AG04449 (cell line): Measurements from ENCODE around the gene TSPAN18.

Experiments used
- CTCF ChIA-PET: fragments of 350-600 bp; formaldehyde crosslinking; extraction: SDS; loops from one replicate; lab custom pipeline; 2021; ENCODE audit warnings: antibody characterized with exemption; lab: Yijun Ruan, JAX
- POLR2A ChIA-PET: fragments of 400-600, 350-600 bp; formaldehyde crosslinking; extraction: SDS; loops from one replicate; lab custom pipeline; 2020; ENCODE audit warnings: antibody characterized with exemption, inconsistent platforms; lab: Yijun Ruan, JAX
- DNase-seq: peaks from one replicate; pipeline ENCODE4 v3.0.0-alpha.2; 2010; ENCODE audit warnings: low read depth, low spot score
- H3K4me3 ChIP-seq: 2 replicates; pipeline ENCODE4 v1.5.1; 2011; ENCODE audit warnings: low read depth, mild to moderate bottlenecking, control low read depth, low read length
- TF ChIP-seq, protein P1 (sequence below): IDR thresholded peaks from one replicate; pipeline ENCODE4 v1.5.1; 2011; ENCODE audit warnings: mild to moderate bottlenecking, moderate library complexity, low read length, control low read depth, inconsistent platforms; ENCODE audit not compliant: insufficient read depth; ENCODE audit errors: missing control alignments

The TSPAN18 gene

DNA sequence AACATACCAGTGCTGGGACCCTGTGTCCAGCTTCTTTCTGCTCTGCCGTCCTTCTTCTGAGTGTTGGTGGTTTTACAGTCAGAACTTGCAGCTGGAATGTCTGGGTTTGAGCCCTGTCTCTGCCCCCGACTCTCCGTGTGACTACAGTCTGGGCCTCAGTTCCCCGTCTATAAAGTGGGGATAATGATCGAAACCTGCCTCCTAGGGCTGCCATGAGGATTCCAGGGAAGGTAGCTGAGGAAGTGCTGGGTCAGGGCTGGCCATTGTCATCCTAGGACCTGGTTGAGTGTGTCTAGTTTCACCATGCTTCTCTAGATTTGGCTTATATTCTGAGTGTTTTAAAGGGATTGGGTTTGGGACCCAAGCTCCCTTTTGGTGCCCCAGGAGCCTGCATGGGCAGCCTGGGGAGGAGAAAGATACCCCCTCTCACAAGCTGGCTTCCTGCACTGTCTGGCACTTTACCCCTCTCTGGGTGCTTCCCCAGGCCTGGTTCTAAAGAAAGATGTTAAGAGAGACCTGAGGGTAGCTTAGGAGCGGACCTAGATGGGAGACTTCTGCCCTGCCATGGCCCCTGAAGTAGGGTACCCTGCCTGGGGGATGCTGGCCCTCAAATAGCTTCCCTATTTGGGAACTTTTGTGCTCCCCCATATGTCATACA lies 49.9 kb downstream of the TSPAN18 start:
- no peak overlapping the region for H3K4me3 ChIP-seq
- ChIA-PET POLR2A (interaction anchor here (0.7 kb wide), 1 partner anchor 15 kb away, joined by 3 read pairs; no protein-coding TSS in a partner anchor), CTCF (interaction anchor here (1.0 to 7.4 kb wide), 20 partner anchors 7 to 155 kb away, joined by 3 to 53 read pairs (median 4); no protein-coding TSS in a partner anchor)
- TF ChIP-seq, protein P1, sequence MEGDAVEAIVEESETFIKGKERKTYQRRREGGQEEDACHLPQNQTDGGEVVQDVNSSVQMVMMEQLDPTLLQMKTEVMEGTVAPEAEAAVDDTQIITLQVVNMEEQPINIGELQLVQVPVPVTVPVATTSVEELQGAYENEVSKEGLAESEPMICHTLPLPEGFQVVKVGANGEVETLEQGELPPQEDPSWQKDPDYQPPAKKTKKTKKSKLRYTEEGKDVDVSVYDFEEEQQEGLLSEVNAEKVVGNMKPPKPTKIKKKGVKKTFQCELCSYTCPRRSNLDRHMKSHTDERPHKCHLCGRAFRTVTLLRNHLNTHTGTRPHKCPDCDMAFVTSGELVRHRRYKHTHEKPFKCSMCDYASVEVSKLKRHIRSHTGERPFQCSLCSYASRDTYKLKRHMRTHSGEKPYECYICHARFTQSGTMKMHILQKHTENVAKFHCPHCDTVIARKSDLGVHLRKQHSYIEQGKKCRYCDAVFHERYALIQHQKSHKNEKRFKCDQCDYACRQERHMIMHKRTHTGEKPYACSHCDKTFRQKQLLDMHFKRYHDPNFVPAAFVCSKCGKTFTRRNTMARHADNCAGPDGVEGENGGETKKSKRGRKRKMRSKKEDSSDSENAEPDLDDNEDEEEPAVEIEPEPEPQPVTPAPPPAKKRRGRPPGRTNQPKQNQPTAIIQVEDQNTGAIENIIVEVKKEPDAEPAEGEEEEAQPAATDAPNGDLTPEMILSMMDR, result no peak
- no peak for DNase-seq

DNA sequence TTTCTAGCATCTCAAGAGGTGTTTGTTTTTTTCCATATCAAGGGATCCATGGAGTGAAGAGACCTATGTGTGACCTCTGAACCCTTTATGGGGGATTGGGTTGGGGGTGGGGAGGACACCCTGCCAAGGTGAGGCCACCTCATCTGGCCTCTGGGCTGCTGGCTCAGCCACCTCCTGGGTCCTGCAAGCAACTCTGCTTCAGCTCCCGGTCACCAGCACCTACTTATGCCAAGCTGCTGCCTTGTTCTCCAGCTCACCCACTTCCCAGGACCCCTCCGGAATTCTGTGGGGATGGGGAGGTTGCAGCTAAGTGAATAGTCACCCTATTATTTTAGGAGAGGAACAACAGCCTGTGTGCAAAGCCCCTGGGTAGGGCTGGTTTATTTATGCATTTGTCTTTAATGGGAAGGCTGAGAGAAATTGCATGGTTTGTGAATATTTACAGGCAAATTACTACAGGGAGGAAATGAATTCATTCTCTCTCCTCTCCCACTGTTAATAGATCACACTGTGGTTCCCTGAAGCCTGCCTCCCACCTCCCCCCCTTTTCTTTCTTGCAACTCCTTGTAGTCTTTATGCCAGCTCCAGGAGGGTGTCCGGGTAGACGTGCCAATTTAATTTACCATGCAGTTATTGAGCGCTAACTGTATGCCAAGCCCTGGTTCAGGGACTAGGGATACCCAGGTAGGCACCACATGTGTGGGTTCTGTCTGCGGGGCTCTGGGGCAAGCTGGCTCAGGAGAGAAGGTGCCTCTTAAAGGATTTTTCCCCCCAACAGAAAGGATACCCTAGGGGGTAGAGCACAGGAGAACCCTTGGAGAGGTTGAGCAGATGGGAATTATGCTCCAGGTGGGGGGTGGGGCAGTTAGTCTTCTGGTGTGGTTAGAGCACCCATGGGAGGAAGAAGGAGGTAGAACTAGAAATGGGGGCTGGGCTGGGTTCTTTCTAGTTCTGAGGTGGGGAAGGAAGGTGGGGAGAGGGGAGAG lies 50.7 kb downstream of the TSPAN18 start:
- CTCF ChIA-PET, result interaction anchor here (1.3 to 7.4 kb wide), 11 partner anchors 6 to 110 kb away, joined by 3 to 53 read pairs (median 6); no protein-coding TSS in a partner anchor
- POLR2A ChIA-PET, result no interaction called here
- TF ChIP-seq, protein P1, result no peak

DNA sequence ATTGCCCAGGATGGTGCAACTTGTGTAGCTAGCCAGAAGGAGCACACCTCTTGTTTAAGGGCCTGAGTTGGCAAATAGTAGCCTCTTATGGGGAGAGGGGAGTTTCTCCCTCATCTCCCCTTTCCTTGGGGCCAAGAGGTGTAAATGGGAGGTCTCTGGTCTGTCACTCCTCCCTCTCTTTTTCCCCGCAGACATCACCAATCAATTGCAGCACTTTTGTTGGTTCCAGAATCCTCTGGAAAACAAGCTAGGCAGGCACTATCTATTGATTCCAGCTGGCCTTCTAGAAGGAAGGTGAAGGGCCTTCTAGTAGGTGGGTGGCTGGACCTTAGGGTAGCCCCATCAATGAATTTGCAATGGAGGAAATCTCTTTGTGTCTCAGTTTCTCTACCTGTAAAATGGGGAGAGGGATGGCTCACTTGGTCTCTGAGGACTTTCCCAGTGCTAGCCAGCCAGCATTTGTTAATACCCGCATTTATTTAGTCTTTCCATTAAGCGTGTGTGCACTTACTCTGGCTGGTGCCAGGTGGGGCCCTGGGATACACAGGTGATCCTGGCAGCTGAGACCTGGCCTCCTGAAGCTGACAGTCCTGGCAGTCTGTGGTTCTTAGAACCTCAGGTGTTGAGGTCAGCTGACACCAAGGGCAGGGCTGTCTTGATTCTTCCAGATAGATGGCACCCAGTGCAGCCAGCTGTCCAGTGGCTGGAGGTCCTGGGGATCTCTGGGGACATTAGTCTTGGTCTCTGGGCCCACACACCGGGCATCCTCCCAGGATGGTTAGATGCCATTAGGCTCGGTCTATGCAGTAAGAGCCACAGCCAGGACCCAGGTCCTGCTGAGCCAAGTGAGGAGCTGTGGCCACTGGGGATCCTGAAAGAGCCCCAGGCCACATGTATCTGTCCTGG lies 51.7 kb downstream of the TSPAN18 start:
- POLR2A ChIA-PET, result no interaction called here
- H3K4me3 ChIP-seq, result no peak overlapping the region
- CTCF ChIA-PET, result interaction anchor here (4.7 kb wide), 1 partner anchor 11 kb away, joined by 29 read pairs; no protein-coding TSS in a partner anchor
- TF ChIP-seq, protein P1, result no peak
- no peak for DNase-seq

More for the DNA sequence above, 50.7 kb downstream of the TSPAN18 start:
- H3K4me3 ChIP-seq, result no peak overlapping the region
- DNase-seq, result no peak

DNA sequence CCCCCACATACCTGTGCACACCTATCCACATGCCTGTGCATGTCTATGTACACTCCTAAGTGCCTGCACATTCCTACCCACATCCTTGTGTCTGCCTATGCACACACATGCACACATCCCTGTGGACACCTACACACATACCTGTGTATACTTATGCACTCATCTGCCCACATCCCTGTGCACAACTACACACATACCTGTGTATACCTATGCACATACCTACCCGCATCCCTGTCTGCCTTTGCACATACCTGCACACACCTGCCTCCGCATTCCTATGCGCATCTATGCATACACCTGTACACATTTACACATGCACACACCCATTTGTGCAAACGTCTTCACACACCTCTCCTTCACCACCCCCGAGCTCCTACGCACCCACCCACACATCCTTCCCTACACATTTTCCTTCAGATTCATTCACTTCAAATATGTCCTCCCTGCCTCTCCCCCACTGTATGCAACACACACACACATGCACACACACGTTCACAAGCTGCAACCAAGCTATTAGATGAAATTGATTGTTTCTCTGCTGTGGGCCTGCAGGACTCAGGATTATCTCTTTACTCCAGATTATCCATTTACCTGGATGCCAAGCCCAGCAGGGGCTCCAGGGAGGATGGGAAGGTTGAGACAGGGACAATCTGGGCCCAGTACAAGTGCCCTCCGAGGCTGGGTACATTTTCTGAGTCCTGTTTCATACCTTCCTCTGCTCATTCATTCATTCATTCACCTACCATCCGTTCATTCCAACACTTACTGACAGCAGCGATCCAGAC lies 53.2 kb downstream of the TSPAN18 start:
- CTCF ChIA-PET, result interaction anchor here (1.1 to 6.7 kb wide), 4 partner anchors 6 to 224 kb away, joined by 3 to 53 read pairs (median 4); no protein-coding TSS in a partner anchor
- no peak for DNase-seq
- TF ChIP-seq, protein P1, result no peak
- H3K4me3 ChIP-seq, result no peak overlapping the region
- POLR2A ChIA-PET, result no interaction called here

DNA sequence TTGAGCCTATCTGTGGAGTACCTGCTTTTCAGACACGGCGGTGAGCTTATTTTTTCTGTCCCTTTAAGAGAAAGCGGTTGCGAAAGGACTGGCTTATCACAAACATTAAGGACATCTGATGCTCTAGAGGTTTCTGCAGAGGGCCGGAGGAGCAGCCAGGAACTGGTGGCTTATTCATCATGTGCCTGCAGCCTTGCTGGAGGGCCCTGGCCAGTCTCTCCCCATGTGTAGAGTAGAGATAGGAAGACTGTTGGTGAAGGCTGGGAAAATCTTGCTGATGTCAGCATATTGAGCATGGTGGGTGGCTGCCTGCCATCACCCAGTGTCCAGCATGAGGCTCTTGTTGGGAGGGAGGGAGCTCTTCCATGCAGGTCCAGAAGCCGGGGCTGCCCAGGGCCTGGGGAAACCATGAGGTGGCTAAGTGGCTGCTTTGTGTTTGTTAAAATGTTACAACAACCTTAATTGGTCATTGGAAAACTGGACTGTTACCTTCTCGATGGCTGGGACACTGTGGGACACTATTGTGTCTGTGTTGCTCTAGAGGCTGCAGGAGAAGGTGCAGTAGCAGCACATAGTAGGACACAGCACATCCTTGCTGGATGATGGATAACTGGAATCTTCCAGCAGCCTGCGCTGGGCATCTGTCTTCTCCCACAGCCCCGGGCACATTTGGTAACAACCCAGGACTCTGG lies 54.3 kb downstream of the TSPAN18 start:
- ChIA-PET POLR2A (interaction anchor here (1.0 kb wide), 1 partner anchor 13 kb away, joined by 3 read pairs; no protein-coding TSS in a partner anchor), CTCF (interaction anchor here (1.1 to 6.7 kb wide), 4 partner anchors 8 to 225 kb away, joined by 3 to 53 read pairs (median 4); no protein-coding TSS in a partner anchor)

More for the DNA sequence above, 54.3 kb downstream of the TSPAN18 start:
- TF ChIP-seq, protein P1, result no peak
- H3K4me3 ChIP-seq, result no peak overlapping the region
- DNase-seq, result no peak
